Neural crest cell (in vitro differentiated cells): ENCODE measurements around the gene MGST2. TPM values are rescaled to one million over a fixed set of nuclear protein-coding genes. Genes with fewer than 3 reads are reported as not detected.

Source experiments
- DNase-seq: peaks from one replicate; pipeline ENCODE4 v3.0.0; 2021; ENCODE audit warnings: low read depth, mixed read lengths, low spot score
- H3K27ac Mint-ChIP-seq: one replicate; pipeline ENCODE4 v1.8.0; 2021; ENCODE audit warnings: mild to moderate bottlenecking, mixed read lengths; ENCODE audit not compliant: unreplicated experiment
- H3K27me3 Mint-ChIP-seq: 2 replicates; pipeline ENCODE4 v1.8.0; 2021; ENCODE audit warnings: low read depth, mild to moderate bottlenecking, mixed read lengths
- H3K36me3 Mint-ChIP-seq: 2 replicates; pipeline ENCODE4 v1.8.0; 2021; ENCODE audit warnings: low read depth, mild to moderate bottlenecking, mixed read lengths
- H3K4me1 Mint-ChIP-seq: 2 replicates; pipeline ENCODE4 v1.8.0; 2021; ENCODE audit warnings: mixed read lengths
- H3K4me3 Mint-ChIP-seq: one replicate; pipeline ENCODE4 v1.8.0; 2021; ENCODE audit warnings: mild to moderate bottlenecking, mixed read lengths
- H3K9me3 Mint-ChIP-seq: 2 replicates; pipeline ENCODE4 v1.8.0; 2021; ENCODE audit warnings: mixed read lengths
- CTCF ChIP-seq: fragments of 200-600 bp; sonication (generic); conservative IDR thresholded peaks from 2 replicates; pipeline ENCODE4 v1.5.0; 2021; ENCODE audit warnings: antibody characterized with exemption, mild to moderate bottlenecking
- total RNA-seq: library from RNA; stranded (reverse); gene quantifications from 2 replicates; pipeline ENCODE4 v1.2.1, GENCODE V29; 2021

The MGST2 gene
- total RNA-seq, 1 donor from 2014 or later = 15.3 TPM

GRCh38 chr4:139740531-139741041, 75.0 kb downstream of the MGST2 start:
- H3K27me3 Mint-ChIP-seq = no peaks in the 10 kb centered on the region
- peak overlapping the region; percentile 15 for H3K4me3 Mint-ChIP-seq
- peak overlapping the region; percentile 1 for H3K27ac Mint-ChIP-seq
- no peak for TF ChIP-seq CTCF
- H3K4me1 Mint-ChIP-seq = peaks cover 65% of the 10 kb centered on the region
- no peaks in the 10 kb centered on the region for H3K9me3 Mint-ChIP-seq
- H3K36me3 Mint-ChIP-seq = peaks cover 3% of the 10 kb centered on the region
- DNase-seq = no peak

GRCh38 chr4:139743027-139743426, 77.4 kb downstream of the MGST2 start:
- Mint-ChIP-seq H3K4me3 (no peak overlapping the region), H3K27me3 (no peaks in the 10 kb centered on the region), H3K4me1 (peaks cover 60% of the 10 kb centered on the region), H3K36me3 (peaks cover 3% of the 10 kb centered on the region), H3K9me3 (no peaks in the 10 kb centered on the region), H3K27ac (no peak overlapping the region)
- TF ChIP-seq CTCF = no peak
- DNase-seq = no peak

GRCh38 chr4:139744232-139744631, 78.6 kb downstream of the MGST2 start:
- DNase-seq = no peak
- H3K27me3 Mint-ChIP-seq = no peaks in the 10 kb centered on the region
- H3K9me3 Mint-ChIP-seq = no peaks in the 10 kb centered on the region
- H3K27ac Mint-ChIP-seq = no peak overlapping the region
- H3K4me1 Mint-ChIP-seq = peaks cover 62% of the 10 kb centered on the region
- no peak overlapping the region for H3K4me3 Mint-ChIP-seq
- no peak for TF ChIP-seq CTCF
- peaks cover 3% of the 10 kb centered on the region for H3K36me3 Mint-ChIP-seq

- Mint-ChIP-seq H3K27ac (peak overlapping the region; percentile 38), H3K4me3 (no peak overlapping the region), H3K36me3 (peaks cover 3% of the 10 kb centered on the region), H3K27me3 (no peaks in the 10 kb centered on the region), H3K4me1 (peaks cover 67% of the 10 kb centered on the region), H3K9me3 (no peaks in the 10 kb centered on the region)
- no peak for DNase-seq
- TF ChIP-seq CTCF = no peak
Observed at GRCh38 chr4:139745111-139745639, 79.6 kb downstream of the MGST2 start.

- peak overlapping the region; percentile 29 for H3K4me3 Mint-ChIP-seq
- H3K36me3 Mint-ChIP-seq = peaks cover 3% of the 10 kb centered on the region
- DNase-seq = no peak
- TF ChIP-seq CTCF = no peak
- H3K27me3 Mint-ChIP-seq = no peaks in the 10 kb centered on the region
- H3K9me3 Mint-ChIP-seq = no peaks in the 10 kb centered on the region
- peak overlapping the region; percentile 87 for H3K27ac Mint-ChIP-seq
- peaks cover 67% of the 10 kb centered on the region for H3K4me1 Mint-ChIP-seq
Observed at GRCh38 chr4:139746431-139747171, 81.0 kb downstream of the MGST2 start.
